ENCODE results near the gene MPPE1.

Gene MPPE1

GRCh38 chr18:11943551-11943950 lies 35.4 kb upstream of the MPPE1 start:
- TF ChIP-seq GATA2 (IDR thresholded peaks at IDR 0.05; ENCODE audit: low read depth, low read length) (no peak), GATA3 (IDR thresholded peaks at IDR 0.05; ENCODE audit: low read depth, low read length) (no peak)

GRCh38 chr18:11940956-11941355 lies 32.8 kb upstream of the MPPE1 start:
- no peak for TF ChIP-seq GATA3 (IDR thresholded peaks at IDR 0.05; ENCODE audit: low read depth, low read length)
- no peak for TF ChIP-seq GATA2 (IDR thresholded peaks at IDR 0.05; ENCODE audit: low read depth, low read length)

- TF ChIP-seq GATA3 (IDR thresholded peaks at IDR 0.05; ENCODE audit: low read depth, low read length) (no peak), GATA2 (IDR thresholded peaks at IDR 0.05; ENCODE audit: low read depth, low read length) (no peak)
These were observed 29.9 kb upstream of the MPPE1 start for GRCh38 chr18:11937874-11938478.

- TF ChIP-seq GATA3 (IDR thresholded peaks at IDR 0.05; ENCODE audit: low read depth, low read length) = no peak
- TF ChIP-seq GATA2 (IDR thresholded peaks at IDR 0.05; ENCODE audit: low read depth, low read length) = no peak
These were observed 24.3 kb upstream of the MPPE1 start for GRCh38 chr18:11932393-11932792.

GRCh38 chr18:11927497-11927896 lies 19.4 kb upstream of the MPPE1 start:
- TF ChIP-seq GATA3 (IDR thresholded peaks at IDR 0.05; ENCODE audit: low read depth, low read length) (no peak), GATA2 (IDR thresholded peaks at IDR 0.05; ENCODE audit: low read depth, low read length) (no peak)

- TF ChIP-seq GATA2 (IDR thresholded peaks at IDR 0.05; ENCODE audit: low read depth, low read length) (no peak), GATA3 (IDR thresholded peaks at IDR 0.05; ENCODE audit: low read depth, low read length) (no peak)
These were observed 17.8 kb upstream of the MPPE1 start for GRCh38 chr18:11925800-11926481.

GRCh38 chr18:11923450-11923849 lies 15.3 kb upstream of the MPPE1 start:
- TF ChIP-seq GATA2 (IDR thresholded peaks at IDR 0.05; ENCODE audit: low read depth, low read length) = no peak
- TF ChIP-seq GATA3 (IDR thresholded peaks at IDR 0.05; ENCODE audit: low read depth, low read length) = no peak

- TF ChIP-seq GATA3 (IDR thresholded peaks at IDR 0.05; ENCODE audit: low read depth, low read length) = no peak
- no peak for TF ChIP-seq GATA2 (IDR thresholded peaks at IDR 0.05; ENCODE audit: low read depth, low read length)
These were observed 1.5 kb upstream of the MPPE1 start for GRCh38 chr18:11909591-11910026.

- no peak for TF ChIP-seq GATA3 (IDR thresholded peaks at IDR 0.05; ENCODE audit: low read depth, low read length)
- TF ChIP-seq GATA2 (IDR thresholded peaks at IDR 0.05; ENCODE audit: low read depth, low read length) = no peak
These were observed 941 bp upstream of the MPPE1 start for GRCh38 chr18:11909061-11909455.

GRCh38 chr18:11906926-11907874 lies 917 bp downstream of the MPPE1 start:
- no peak for TF ChIP-seq GATA2 (IDR thresholded peaks at IDR 0.05; ENCODE audit: low read depth, low read length)
- no peak for TF ChIP-seq GATA3 (IDR thresholded peaks at IDR 0.05; ENCODE audit: low read depth, low read length)

- TF ChIP-seq GATA2 (IDR thresholded peaks at IDR 0.05; ENCODE audit: low read depth, low read length) = no peak
- no peak for TF ChIP-seq GATA3 (IDR thresholded peaks at IDR 0.05; ENCODE audit: low read depth, low read length)
These were observed 1.9 kb downstream of the MPPE1 start for GRCh38 chr18:11906176-11906575.

- TF ChIP-seq GATA3 (IDR thresholded peaks at IDR 0.05; ENCODE audit: low read depth, low read length) (no peak), GATA2 (IDR thresholded peaks at IDR 0.05; ENCODE audit: low read depth, low read length) (no peak)
These were observed 2.5 kb downstream of the MPPE1 start for GRCh38 chr18:11905613-11906012.

GRCh38 chr18:11902522-11903292 lies 5.4 kb downstream of the MPPE1 start:
- TF ChIP-seq GATA3 (IDR thresholded peaks at IDR 0.05; ENCODE audit: low read depth, low read length) (no peak), GATA2 (IDR thresholded peaks at IDR 0.05; ENCODE audit: low read depth, low read length) (no peak)

All from SH-SY5Y (cell line).